Liver (tissue), 9 donors: ENCODE data around the gene PDE4B. TPM values are rescaled to one million over a fixed set of nuclear protein-coding genes. Genes with fewer than 3 reads are reported as not detected.

ENCODE experiments used
- DNase-seq: peaks from one replicate; pipeline ENCODE4 v3.0.0-alpha.2; 2017; ENCODE audit warnings: low spot score
- H3K27ac ChIP-seq, 2 donors: one replicate each; pipeline ENCODE4 v1.7.0; 2013; ENCODE audit warnings: inconsistent platforms in 2 of 2, low read length in 2 of 2, control low read depth in 1 of 2, low read depth in 1 of 2, mild to moderate bottlenecking in 1 of 2
- H3K27me3 ChIP-seq, 4 donors: one replicate each; pipeline versions ENCODE4 v1.6.1 to v1.7.0; 2013; ENCODE audit warnings: low read length in 3 of 4, inconsistent platforms in 1 of 4, mild to moderate bottlenecking in 1 of 4, moderate library complexity in 1 of 4; ENCODE audit not compliant: control insufficient read depth in 4 of 4, insufficient read depth in 4 of 4
- H3K36me3 ChIP-seq, 4 donors: one replicate each; pipeline versions ENCODE4 v1.6.1 to v1.7.0; 2013; ENCODE audit warnings: low read length in 3 of 4, mild to moderate bottlenecking in 3 of 4, low read depth in 1 of 4, moderate library complexity in 1 of 4; ENCODE audit not compliant: control insufficient read depth in 4 of 4, insufficient read depth in 3 of 4
- H3K4me1 ChIP-seq, 4 donors: one replicate each; pipeline versions ENCODE4 v1.6.1 to v1.7.0; 2013; ENCODE audit warnings: low read length in 3 of 4, mild to moderate bottlenecking in 3 of 4, moderate library complexity in 1 of 4; ENCODE audit not compliant: control insufficient read depth in 4 of 4, insufficient read depth in 4 of 4
- H3K4me3 ChIP-seq, 3 donors: one replicate each; pipeline versions ENCODE4 v1.6.1 to v1.7.0; 2013; ENCODE audit warnings: low read length in 3 of 3, control low read depth in 1 of 3, low read depth in 1 of 3, mild to moderate bottlenecking in 1 of 3
- H3K9ac ChIP-seq, 2 donors: one replicate each; pipeline ENCODE4 v1.7.0; 2013; ENCODE audit warnings: low read length in 2 of 2, mild to moderate bottlenecking in 2 of 2, moderate library complexity in 2 of 2, control low read depth in 1 of 2, low read depth in 1 of 2
- H3K9me3 ChIP-seq, 4 donors: one replicate each; pipeline versions ENCODE4 v1.6.1 to v1.7.0; 2013; ENCODE audit warnings: low read length in 3 of 4; ENCODE audit not compliant: control insufficient read depth in 4 of 4
- ATF3 ChIP-seq: IDR thresholded peaks from 2 replicates; pipeline ENCODE4 v1.6.1; 2016; ENCODE audit warnings: antibody characterized with exemption
- FOXA1 ChIP-seq: IDR thresholded peaks from 2 replicates; pipeline ENCODE4 v1.6.1; 2016; ENCODE audit warnings: antibody characterized with exemption
- GABPA ChIP-seq, 2 donors: IDR thresholded peaks in 1 of 2; conservative IDR thresholded peaks in 1 of 2; 2 replicates each; pipeline ENCODE4 v1.6.1; 2016; ENCODE audit warnings: antibody characterized with exemption in 2 of 2, mild to moderate bottlenecking in 1 of 2, moderate library complexity in 1 of 2
- HNF4A ChIP-seq, 2 donors: conservative IDR thresholded peaks; 2 replicates each; pipeline ENCODE4 v1.6.1; 2016; ENCODE audit warnings: antibody characterized with exemption in 2 of 2, mild to moderate bottlenecking in 2 of 2
- HNF4G ChIP-seq: IDR thresholded peaks from 2 replicates; pipeline ENCODE4 v1.6.1; 2016; ENCODE audit warnings: antibody characterized with exemption
- JUND ChIP-seq, 2 donors: IDR thresholded peaks; 2 replicates each; pipeline ENCODE4 v1.6.1; 2016; ENCODE audit warnings: antibody characterized with exemption in 2 of 2
- NR2F2 ChIP-seq: IDR thresholded peaks from 2 replicates; pipeline ENCODE4 v1.6.1; 2016; ENCODE audit warnings: antibody characterized with exemption
- RAD21 ChIP-seq, 2 donors: IDR thresholded peaks; 2 replicates each; pipeline ENCODE4 v1.6.1; 2016; ENCODE audit warnings: antibody characterized with exemption in 2 of 2, mild to moderate bottlenecking in 2 of 2
- REST ChIP-seq: IDR thresholded peaks from 2 replicates; pipeline ENCODE4 v1.6.1; 2016; ENCODE audit warnings: antibody characterized with exemption, mild to moderate bottlenecking
- RXRA ChIP-seq, 2 donors: IDR thresholded peaks; 2 replicates each; pipeline ENCODE4 v1.6.1; 2017 to 2018; ENCODE audit warnings: antibody characterized with exemption in 2 of 2, mild to moderate bottlenecking in 1 of 2
- SP1 ChIP-seq: IDR thresholded peaks from 2 replicates; pipeline ENCODE4 v1.6.1; 2018; ENCODE audit warnings: antibody characterized with exemption, mild to moderate bottlenecking
- TAF1 ChIP-seq: conservative IDR thresholded peaks from 2 replicates; pipeline ENCODE4 v1.6.1; 2016; ENCODE audit warnings: antibody characterized with exemption, mild to moderate bottlenecking
- YY1 ChIP-seq: IDR thresholded peaks from 2 replicates; pipeline ENCODE4 v1.6.1; 2016; ENCODE audit warnings: antibody characterized with exemption, mild to moderate bottlenecking
- ZBTB33 ChIP-seq: IDR thresholded peaks from 2 replicates; pipeline ENCODE4 v1.6.1; 2016; ENCODE audit warnings: antibody characterized with exemption
- WGBS: extraction: QIAGEN DNeasy Blood & Tissue Kit; methylation state at CpG from one replicate; pipeline ENCODE4 v1.1.7; 2013; 5-methylcytosine and 5-hydroxymethylcytosine counted together
- polyA plus RNA-seq, 2 donors: library from polyadenylated mRNA; stranded (reverse) in 1 of 2; unstranded in 1 of 2; fragments of 200-250 nt in 1 of 2; fragments of >200 nt in 1 of 2; fragmentation: Nextera tagmentation in 1 of 2; extraction: Ambion mirVana in 1 of 2; gene quantifications; one replicate each; pipeline versions ENCODE4 v1.2.1 to v1.2.3, GENCODE V29; 2013 to 2015
- total RNA-seq, 2 donors: library from RNA; depleted of rRNA; stranded (reverse); fragments of >200 nt; gene quantifications; one replicate each; pipeline ENCODE4 v1.2.3, GENCODE V29; 2014
- TF ChIP-seq, protein P1 (sequence below): fragments of 150-350 bp; IDR thresholded peaks from 2 replicates; pipeline ENCODE4 v1.5.1; 2017; ENCODE audit warnings: improper control_type of control experiment, low read depth, low read length; ENCODE audit not compliant: missing input control
- TF ChIP-seq, protein P2 (sequence below): IDR thresholded peaks from 2 replicates; pipeline ENCODE4 v1.6.1; 2016; ENCODE audit warnings: antibody characterized with exemption
- donor health status: healthy.
- donor health status: healthy.
- donor health status: healthy.
- donor health status: healthy.
- donor health status: healthy.

Gene PDE4B
- total and polyA plus RNA-seq, 4 donors, result 1.9 to 3.9 (median 2.7) TPM

DNA sequence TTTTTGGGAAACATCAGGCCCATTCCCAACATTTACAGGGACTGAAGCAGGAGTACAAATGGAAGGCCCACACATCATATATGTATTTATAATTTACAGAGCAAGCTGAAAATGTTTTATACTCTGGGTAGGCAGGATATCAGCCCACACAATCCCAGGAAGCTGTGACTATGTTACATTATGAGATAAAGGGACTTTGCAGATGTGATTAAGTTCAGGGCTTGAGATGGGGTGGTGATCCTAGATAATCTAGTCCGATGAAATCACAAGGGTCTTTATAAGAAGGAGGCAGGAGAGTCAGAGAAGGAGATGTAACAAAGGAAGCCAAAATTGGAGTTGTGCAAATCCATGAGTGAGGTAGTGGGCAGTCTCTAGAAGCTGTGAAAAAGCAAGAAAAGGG is 160.5 kb downstream of the PDE4B start:
- no peaks in the 10 kb centered on the region for H3K27me3 ChIP-seq
- no peaks in the 10 kb centered on the region for H3K9me3 ChIP-seq
- H3K36me3 ChIP-seq, result no peaks in the 10 kb centered on the region
- H3K27ac ChIP-seq, result no peak overlapping the region
- H3K9ac ChIP-seq, result no peak overlapping the region
- no peak for DNase-seq
- no peaks in the 10 kb centered on the region for H3K4me1 ChIP-seq
- TF ChIP-seq YY1 (no peak), ZBTB33 (no peak), TAF1 (no peak), RAD21 (IDR thresholded peaks at IDR 0.05) (no peak), FOXA1 (no peak), ATF3 (no peak), REST (no peak), NR2F2 (no peak), RXRA (IDR thresholded peaks at IDR 0.05) (no peak), HNF4G (no peak), JUND (IDR thresholded peaks at IDR 0.05) (no peak)
- TF ChIP-seq, protein P1, sequence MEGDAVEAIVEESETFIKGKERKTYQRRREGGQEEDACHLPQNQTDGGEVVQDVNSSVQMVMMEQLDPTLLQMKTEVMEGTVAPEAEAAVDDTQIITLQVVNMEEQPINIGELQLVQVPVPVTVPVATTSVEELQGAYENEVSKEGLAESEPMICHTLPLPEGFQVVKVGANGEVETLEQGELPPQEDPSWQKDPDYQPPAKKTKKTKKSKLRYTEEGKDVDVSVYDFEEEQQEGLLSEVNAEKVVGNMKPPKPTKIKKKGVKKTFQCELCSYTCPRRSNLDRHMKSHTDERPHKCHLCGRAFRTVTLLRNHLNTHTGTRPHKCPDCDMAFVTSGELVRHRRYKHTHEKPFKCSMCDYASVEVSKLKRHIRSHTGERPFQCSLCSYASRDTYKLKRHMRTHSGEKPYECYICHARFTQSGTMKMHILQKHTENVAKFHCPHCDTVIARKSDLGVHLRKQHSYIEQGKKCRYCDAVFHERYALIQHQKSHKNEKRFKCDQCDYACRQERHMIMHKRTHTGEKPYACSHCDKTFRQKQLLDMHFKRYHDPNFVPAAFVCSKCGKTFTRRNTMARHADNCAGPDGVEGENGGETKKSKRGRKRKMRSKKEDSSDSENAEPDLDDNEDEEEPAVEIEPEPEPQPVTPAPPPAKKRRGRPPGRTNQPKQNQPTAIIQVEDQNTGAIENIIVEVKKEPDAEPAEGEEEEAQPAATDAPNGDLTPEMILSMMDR, result no peak
- TF ChIP-seq, protein P2, sequence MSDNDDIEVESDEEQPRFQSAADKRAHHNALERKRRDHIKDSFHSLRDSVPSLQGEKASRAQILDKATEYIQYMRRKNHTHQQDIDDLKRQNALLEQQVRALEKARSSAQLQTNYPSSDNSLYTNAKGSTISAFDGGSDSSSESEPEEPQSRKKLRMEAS, result no peak
- H3K4me3 ChIP-seq, result no peak overlapping the region
- 83% methylated on average over 1 of the region's 1 CpG for WGBS

GRCh38 chr1:65955071-65955470 is 162.4 kb downstream of the PDE4B start:
- WGBS, result 81% methylated on average over 3 of the region's 3 CpGs
- H3K27me3 ChIP-seq, result no peaks in the 10 kb centered on the region
- DNase-seq, result no peak
- TF ChIP-seq RXRA (IDR thresholded peaks at IDR 0.05) (no peak), SP1 (no peak), ATF3 (no peak), HNF4A (conservative IDR thresholded peaks at IDR 0.05) (no peak), GABPA (IDR thresholded peaks at IDR 0.05 in 1 of 2, conservative IDR thresholded peaks at IDR 0.05 in 1 of 2) (no peak)
- TF ChIP-seq, protein P1, result no peak
- no peaks in the 10 kb centered on the region for H3K9me3 ChIP-seq
- H3K27ac ChIP-seq, result no peak overlapping the region
- no peaks in the 10 kb centered on the region for H3K4me1 ChIP-seq
- no peaks in the 10 kb centered on the region for H3K36me3 ChIP-seq
- H3K9ac ChIP-seq, result no peak overlapping the region
- H3K4me3 ChIP-seq, result no peak overlapping the region
